H1 (cell line): ENCODE results near the gene ATXN2L. TPM values are rescaled to one million over a fixed set of nuclear protein-coding genes. Genes with fewer than 3 reads are reported as not detected.

Experiments used
- ATF3 ChIP-seq: IDR thresholded peaks from 2 replicates; pipeline ENCODE4 v1.6.1; 2011; ENCODE audit warnings: low read depth, mild to moderate bottlenecking, low read length; ENCODE audit not compliant: insufficient read depth
- GABPA ChIP-seq: IDR thresholded peaks from 2 replicates; pipeline ENCODE4 v1.6.1; 2011; ENCODE audit warnings: mild to moderate bottlenecking, low read length, moderate library complexity, borderline replicate concordance; ENCODE audit not compliant: insufficient read depth
- HDAC6 ChIP-seq: IDR thresholded peaks from one replicate; pipeline ENCODE4 v1.7.1; 2012; ENCODE audit warnings: low read depth, mild to moderate bottlenecking, inconsistent platforms, low read length, moderate library complexity
- JUND ChIP-seq: IDR thresholded peaks from 2 replicates; pipeline ENCODE4 v1.6.1; 2011; ENCODE audit warnings: mild to moderate bottlenecking, improper control_type of control experiment, low read length
- KDM5A ChIP-seq: fragments of 200-600 bp; IDR thresholded peaks from 2 replicates; pipeline ENCODE4 v1.7.1; 2012; ENCODE audit warnings: mild to moderate bottlenecking, low read length, inconsistent platforms, mixed read lengths
- SIRT6 ChIP-seq: IDR thresholded peaks from one replicate; pipeline ENCODE4 v1.7.1; 2012; ENCODE audit warnings: low read length, inconsistent platforms
- TAF7 ChIP-seq: optimal IDR thresholded peaks from 2 replicates; pipeline ENCODE3; 2011; ENCODE audit warnings: low read depth, mild to moderate bottlenecking, inconsistent platforms, low read length, moderate library complexity, borderline replicate concordance
- TBP ChIP-seq: IDR thresholded peaks from 2 replicates; pipeline ENCODE4 v1.6.1; 2011; ENCODE audit warnings: low read depth, low read length, improper control_type of control experiment
- TEAD4 ChIP-seq: IDR thresholded peaks from 2 replicates; pipeline ENCODE4 v1.6.1; 2012; ENCODE audit warnings: low read depth, low read length, inconsistent platforms, mixed read lengths
- polyA plus RNA-seq, 7 experiments: library from polyadenylated mRNA; depleted of rRNA in 3 of 7; stranded (reverse) in 5 of 7; unstranded in 2 of 7; fragments of >200 nt in 5 of 7; fragments of 200-250 nt in 2 of 7; gene quantifications; 1 replicate in 5 of 7; 2 replicates in 1 of 7; 4 replicates in 1 of 7; pipeline versions ENCODE4 v1.2.1 to v1.2.3, GENCODE V29; 2011 to 2013; ENCODE audit warnings: missing spikeins in 2 of 7, mixed read lengths in 2 of 7
- total RNA-seq: library from RNA; stranded (reverse); fragmentation: NEBNext Ultra II Directional; extraction: Animal tissue kit (Norgen Biotek cat#: 25700); gene quantifications from 2 replicates; pipeline ENCODE4 v1.2.1, GENCODE V29; 2021

The ATXN2L gene
- total and polyA plus RNA-seq, 2 of the 8 experiments (the other 6 are each of a cell fraction or from before 2014, with no cell fraction given): 79.1 to 227 TPM

- TF ChIP-seq GABPA: no peak
- no peak for TF ChIP-seq ATF3
- no peak for TF ChIP-seq KDM5A
- no peak for TF ChIP-seq JUND
- TF ChIP-seq TEAD4: no peak
- no peak for TF ChIP-seq SIRT6
- TF ChIP-seq HDAC6: no peak
- no peak for TF ChIP-seq TBP
- no peak for TF ChIP-seq TAF7
These were observed 11.6 kb downstream of the ATXN2L start (continued) for GRCh38 chr16:28834349-28834748.
